GM18951 (cell line): ENCODE results near the gene ZNF484.
A peak's percentile ranks its signal among the peaks of the same experiment; 100 is the strongest.
"Not testable (repeated sequence)": the region's sequence is repeated elsewhere in the genome, so short reads cannot be mapped to it uniquely, and the experiment has no call there.

Source experiments
- POLR2A ChIP-seq: IDR thresholded peaks from 4 replicates; pipeline ENCODE4 v1.6.1; 2011; ENCODE audit warnings: mild to moderate bottlenecking; ENCODE audit not compliant: insufficient read length, insufficient read depth; ENCODE audit errors: extremely low read depth
- in situ Hi-C: fragments of 300-500 bp; cut with MboI; formaldehyde crosslinking; loops from one replicate; pipeline ENCODE4 v1.12.0; 2022; ENCODE audit warnings: low sequenced_read_pairs, mixed read lengths, inconsistent platforms; ENCODE audit not compliant: unreplicated experiment

ZNF484 gene

DNA sequence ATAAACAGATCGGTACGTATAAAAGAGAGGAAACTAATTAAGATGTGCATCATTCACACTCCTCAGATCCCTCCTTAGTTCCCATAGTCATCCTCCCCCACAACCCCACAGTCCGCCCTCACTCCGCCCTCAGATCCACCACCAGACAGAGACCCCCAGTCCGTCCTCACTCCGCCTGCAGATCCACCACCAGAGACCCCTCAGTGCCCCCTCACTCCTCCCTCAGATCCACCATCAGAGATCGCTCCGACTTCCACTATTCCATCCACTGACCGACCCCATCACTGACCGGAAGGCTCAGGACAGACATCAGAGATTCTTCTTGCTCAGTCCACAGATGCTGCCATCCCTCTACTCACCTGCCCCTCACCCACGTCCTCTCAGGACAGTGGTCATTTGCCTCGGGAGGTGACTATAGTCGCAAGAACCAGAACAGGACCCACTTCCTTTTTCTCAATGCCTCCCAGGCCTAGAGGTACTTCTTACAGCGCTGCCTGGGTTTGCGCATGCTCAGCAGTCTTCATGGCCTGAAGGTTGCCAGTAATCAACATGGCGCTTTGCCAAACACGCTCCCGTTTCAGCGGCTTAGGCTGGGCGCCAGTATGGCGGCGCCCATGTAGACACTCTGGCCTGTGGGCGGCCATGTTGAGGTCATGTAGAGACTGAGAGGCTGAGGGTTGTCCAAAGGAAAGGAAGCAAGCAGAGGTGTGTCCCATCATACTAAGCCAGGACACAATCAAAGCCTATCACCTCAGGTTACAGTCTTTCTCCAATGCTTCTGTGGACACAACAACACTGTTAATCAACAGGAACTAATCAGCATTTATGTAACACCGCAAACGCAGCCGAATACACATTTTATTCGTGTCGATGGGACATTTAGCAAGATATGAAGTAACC, at the start of gene ZNF484:
ZNF484 (minus strand) TSS at position 508 of the 900 bp plus-strand sequence. CDS start 3,009 bp downstream, outside the sequence.
- in situ Hi-C loops: no loop called here
- peak; percentile 69 for TF ChIP-seq POLR2A

DNA sequence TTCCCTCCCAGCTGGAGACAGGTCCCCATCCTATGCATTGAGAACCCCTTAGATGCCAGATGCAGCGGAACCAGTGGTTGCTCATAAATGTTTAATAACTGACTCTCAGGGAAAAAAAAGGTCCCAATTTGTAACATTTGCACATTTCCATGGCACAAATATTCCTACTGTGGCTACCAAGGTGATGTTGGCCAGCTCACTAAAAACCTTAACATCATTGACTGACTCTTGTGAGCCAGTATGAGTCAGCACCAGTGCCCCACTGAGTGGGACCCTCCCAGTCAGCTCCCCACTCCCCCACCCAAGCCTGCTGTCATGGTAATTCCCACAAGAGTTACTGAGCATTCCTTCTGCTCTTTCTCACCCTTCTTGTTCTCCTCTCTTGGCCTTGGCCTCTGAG, 42.6 kb upstream of the ZNF484 start:
- no peak for TF ChIP-seq POLR2A
- in situ Hi-C loops: no loop called here

DNA sequence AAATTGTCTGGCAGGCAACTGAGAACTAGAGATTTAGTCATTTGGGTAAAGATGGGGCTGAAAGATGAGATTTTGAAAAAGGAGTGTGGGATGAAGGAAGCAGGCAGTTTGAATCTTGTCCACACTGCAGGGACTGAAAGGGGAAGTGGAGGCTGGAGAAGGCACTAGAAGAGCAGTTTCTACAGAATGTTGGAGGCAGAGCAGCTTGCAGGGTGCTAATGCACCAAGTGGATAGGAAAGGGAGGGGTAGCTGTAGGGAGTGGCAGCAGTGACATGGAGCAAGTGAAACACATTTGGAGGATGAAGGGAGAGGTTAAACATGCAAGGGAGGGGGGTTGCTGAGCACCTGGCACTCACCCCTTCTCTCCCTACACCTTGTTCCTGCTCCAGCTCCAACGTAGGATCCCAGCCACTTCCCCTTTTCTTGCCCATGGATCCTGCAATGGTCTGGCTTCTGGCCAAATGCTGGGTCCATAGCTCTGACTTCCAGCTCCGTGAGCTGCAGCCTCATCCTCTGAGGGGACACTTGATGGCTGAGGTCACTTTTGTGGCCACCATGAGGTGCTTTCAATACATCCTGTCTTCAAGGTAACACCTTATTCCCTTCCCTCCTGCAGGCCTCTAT, 39.5 kb upstream of the ZNF484 start:
- TF ChIP-seq POLR2A: no peak
- in situ Hi-C loops: no loop called here

DNA sequence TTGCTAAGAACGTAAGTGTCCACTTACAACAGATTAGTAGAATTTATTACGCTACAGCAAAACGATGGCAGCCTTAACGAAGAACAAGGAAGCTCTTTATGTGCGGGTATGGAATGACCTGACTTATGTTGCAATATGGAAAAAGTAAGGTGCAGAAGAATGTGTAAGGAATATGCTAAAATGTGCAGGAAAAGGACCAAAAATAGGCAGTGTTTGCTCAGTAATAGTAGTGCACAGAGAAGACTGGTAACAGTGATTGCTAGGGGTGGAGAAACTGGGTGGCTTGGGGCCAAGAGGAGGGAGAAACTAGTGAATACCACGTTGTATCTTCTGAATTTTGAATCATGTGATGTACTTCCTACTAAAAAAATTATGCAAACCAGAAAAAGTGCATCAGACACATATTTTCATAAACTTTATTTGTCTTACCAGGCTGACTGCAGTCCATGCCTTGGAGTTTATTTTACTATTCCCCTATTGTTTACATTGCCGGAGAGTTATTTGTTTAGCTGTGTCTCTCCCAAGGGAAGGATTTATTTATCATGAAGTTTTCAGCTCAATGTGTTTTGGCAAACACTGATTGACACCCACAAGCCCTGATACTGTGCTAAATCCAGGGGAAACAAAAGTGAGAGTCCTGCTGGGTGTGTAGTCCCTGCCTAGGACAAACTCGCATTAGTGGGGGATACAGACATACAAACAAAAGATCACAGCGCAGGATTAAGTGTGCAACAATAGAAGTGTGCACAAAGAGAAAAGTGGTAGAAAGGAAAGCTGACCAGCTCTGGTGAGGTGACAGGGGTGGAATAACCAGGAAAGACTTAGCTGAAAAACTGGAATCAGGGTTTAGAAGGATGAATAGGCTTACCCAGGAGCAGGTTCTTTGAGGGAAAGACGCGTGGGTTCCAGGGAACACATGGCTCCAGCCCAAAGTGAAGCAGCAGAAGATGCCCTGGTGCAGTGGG, 34.0 kb upstream of the ZNF484 start:
- in situ Hi-C loops: no loop called here
- no peak for TF ChIP-seq POLR2A

DNA sequence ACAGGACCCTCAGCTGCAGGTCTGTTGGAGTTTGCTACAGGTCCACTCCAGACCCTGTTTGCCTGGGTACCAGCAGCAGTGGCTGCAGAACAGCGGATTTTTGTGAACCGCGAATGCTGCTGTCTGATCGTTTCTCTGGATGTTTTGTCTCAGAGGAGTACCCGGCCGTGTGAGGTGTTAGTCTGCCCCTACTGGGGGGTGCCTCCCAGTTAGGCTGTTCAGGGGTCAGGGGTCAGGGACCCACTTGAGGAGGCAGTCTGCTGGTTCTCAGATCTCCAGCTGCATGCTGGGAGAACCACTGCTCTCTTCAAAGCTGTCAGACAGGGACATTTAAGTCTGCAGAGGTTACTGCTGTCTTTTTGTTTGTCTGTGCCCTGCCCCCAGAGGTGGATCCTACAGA, 27.3 kb upstream of the ZNF484 start:
- in situ Hi-C loops: not testable (repeated sequence)

DNA sequence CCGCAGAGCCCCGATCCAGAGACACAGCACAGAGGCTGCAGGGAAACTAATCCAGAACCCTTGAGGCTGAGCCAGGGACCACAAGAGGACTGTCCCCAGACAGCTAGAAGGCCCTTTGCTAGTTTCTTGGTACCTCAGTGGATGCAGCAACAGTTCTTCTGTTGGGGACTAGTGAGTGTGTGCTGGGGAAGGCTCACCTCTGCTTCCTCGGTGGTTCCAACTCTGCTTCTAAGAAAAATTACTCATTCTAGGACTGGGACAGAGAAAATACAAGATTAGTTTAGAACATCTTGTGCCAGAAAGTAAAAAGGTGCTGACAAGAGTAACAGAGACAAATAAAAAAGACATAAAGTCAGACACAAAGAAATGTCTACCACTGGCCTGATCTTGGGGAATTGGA, 19.5 kb upstream of the ZNF484 start:
- in situ Hi-C loops: no loop called here
- TF ChIP-seq POLR2A: no peak

DNA sequence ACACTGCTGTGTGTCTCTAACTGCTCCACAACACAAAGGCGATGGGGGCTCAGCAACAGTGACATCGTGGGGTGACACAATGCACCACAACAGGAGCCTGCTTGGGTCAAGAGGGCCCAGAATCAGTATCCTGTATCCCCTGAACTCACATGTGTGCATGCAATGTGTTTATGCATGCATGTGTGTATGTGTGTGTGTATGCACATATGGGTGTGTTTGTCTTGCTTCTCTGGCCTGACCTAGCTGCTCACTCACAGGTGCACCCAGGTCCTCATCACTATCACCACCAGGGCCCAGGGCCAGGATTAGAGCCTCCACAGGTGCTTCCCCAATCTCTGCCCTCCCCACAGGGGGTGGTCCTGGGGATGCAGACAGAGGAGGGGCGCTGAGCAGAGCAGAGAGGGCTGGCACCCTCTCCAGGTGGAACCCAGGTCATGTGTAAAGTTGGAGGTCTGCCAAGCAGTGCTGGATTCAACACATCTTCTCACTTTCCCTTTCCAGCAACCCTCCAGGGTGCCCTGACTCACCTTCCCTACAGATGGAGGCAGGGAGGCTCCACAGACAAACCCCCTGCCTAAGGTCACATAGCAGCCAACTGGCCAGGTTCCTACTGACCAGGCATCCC, 18.1 kb upstream of the ZNF484 start:
- in situ Hi-C loops: no loop called here
- TF ChIP-seq POLR2A: no peak

DNA sequence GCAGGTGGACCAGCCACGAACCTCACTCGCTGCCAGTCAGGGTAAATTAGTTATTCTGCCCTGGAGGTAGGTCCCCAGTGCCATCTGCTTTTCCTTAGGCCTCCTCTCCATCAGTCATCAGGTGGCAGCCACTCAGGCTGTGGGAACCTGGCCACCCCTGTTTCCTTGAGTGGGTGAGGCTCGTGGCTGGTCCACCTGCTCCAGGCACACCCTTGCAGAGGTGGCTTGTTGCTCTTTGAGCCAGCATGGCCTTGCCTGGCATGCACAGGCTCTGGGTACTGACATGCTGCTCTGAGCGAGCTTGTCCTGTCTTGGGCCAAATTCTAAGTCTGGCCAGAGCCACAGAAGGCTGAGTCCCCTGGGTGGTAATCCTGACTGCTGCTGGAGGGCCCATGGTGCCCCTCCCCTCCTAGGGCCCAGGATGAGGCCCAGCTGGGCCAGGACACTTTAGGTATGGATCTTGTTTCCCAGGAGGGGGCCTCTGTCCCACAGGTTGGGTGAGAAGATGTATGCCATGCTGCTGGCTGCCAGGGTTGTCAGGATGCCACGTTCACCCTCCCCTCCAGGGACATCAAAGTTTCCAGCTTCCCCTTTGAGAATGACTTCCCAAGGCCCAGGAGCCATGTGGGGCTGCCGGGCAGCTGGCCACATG, 17.0 kb upstream of the ZNF484 start:
- in situ Hi-C loops: no loop called here
- TF ChIP-seq POLR2A: no peak

DNA sequence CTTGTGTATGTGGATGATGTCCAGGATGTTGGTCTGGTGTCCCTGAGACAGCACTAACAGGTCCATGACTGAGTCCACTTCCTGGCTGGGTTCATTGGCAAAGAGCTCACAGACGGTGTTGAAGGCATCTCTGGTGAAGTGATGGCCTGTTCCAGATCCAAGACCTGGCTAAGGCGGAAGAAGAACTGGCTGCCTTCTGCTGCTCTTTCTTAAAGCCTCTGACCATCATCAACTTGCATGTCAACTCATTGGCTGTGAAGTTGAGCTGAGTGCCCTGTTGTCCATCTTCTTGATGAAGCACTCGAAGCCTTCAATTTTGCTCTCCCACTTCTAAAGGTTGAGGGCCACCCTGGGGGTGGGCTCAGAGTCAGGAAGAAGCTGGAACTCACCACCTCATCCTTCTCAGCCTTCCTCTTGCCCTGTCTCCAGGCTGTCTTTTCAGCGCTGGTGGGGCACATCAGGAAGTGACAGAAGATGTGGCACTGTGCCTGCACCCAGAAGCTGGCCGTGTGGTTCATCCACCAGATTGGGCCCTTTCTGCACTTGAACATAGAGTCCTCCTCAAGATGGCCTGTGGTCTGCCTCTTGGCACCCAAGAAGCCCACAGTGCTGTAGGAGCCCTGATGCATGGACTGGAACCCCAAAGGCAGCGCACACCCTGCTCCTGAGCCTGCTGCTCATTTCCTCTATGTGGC, 16.2 kb upstream of the ZNF484 start:
- in situ Hi-C loops: not testable (repeated sequence)

DNA sequence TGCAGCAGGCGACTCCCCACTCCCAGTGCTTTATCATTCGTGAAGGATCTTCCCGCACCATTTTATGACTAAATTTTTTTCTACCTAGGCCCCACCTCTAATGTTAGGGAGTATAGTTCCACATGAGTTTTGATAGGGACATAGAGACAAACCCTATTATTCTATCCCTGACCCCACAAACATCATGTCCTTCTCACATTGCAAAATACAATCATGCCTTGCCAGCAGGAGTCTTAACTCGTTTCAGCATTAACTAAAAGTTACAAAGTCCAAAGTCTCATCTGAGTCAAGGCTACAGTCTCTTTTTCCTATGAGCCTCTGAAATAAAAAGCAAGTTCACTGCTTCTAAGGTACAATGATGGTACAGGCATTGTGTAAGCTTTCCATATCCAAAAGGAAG, 14.4 kb upstream of the ZNF484 start:
- in situ Hi-C loops: not testable (repeated sequence)

DNA sequence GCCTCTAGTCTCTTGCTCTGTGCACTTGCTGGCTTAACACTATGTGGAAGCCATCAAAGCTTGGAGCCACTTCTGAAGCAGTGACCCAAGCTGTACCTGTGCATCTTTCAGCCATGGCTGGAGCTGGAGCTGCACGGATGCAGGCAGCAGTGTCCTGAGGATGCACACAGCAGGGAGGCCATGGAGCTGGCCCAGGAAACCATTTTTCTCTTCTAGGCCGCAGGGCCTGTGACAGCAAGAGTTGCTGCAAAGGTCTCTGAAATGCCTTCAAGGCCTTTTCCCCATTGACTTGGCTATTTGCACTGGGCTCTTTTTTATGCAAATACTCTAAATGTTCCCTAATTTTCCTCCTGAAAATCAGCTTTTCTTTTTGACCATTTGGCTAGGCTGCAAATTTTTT, 12.9 kb upstream of the ZNF484 start:
- in situ Hi-C loops: no loop called here
- TF ChIP-seq POLR2A: no peak

DNA sequence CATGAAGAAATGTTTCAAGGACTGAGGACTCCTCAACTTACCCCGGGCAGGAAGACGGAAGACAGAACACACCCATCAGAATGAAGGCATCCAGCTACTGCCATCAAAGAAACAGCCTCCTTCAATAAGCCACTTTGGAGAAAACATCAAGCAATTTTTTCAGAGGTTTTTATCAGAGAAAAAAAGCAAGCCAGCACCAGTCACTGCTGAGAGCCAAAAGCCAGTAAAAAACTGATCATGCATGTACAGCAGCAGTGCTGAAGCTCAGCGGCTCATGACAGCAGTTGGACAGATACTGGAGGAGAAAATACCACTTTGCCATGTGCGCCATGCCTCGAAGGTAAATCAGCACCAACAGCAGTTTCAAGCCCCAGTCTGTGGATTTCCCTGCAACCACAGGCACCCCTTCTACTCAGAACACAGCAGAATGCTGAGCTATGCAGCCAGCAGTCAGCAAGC, 10.1 kb upstream of the ZNF484 start:
- in situ Hi-C loops: no loop called here
- TF ChIP-seq POLR2A: no peak

DNA sequence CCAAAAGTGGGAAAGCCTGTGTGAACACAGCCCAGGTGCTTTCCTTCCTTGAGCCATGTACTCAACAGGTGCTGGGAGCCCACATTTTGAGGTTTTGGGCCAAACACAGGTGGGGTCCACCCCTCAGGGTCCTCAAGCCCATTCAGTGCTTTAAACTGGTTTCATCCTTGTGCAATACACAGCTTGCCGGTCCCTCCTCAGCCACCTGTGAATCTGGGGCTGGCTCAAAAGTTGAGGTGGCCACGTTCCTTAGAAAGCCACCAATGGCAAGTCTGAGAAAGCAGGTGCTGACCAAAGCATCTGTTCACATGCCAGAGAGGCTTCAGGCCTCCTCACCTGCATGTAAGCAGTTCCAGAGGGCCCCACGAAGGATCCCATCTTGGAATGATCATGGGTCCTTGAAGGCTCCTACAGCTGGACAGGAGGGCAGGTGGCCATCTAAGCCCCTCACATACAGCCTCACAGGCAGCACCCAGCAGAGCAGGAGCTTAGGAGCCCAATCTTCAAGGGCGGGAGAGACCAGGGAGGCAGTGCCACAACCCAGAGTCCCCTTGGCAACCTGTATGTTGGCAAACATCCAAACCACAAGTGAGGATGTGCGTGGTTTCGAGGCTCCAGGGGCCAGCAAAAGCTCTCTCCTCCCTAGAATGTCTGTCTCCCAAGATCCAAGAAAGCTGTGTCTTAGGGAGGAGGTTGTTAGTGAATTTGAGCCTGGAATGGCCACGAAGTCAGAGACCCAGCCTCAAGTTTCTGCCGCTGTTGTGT, 9.2 kb upstream of the ZNF484 start:
- in situ Hi-C loops: not testable (repeated sequence)

DNA sequence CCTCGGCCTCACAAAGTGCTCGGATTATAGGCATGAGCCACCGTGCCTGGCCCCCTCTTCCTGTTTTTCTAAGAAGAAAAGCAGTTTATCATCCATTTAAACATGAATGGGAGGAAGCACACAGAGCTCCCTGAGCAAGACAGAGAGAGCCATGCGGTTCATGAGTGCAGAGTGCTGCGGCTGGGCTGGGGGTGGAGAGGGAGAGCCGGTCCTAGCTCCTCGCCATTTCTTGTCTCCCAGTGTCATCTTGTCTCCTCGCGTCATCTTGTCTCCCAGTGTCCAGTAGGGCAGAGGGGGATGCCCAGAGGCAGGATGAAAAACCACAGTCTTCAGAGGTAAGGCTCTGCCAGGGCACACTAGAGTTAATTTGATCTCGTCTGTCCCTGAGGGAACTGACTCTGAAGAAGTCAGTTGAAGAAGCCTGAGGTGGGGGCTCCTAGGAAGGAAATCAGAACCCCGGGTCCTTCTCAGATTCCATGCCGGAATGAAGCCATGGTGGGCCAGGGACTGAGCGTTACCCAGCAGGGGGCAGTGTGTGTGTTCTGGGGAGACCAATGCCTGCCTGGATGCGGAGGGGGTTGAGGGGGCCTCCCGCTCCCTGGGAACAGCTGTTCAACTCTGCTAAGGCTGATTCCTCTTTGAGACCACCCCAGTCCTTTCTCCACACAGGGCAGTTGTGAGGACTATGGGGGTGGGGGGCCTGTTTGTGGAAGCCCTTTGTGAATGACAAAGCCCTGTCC, 6.0 kb upstream of the ZNF484 start:
- in situ Hi-C loops: not testable (repeated sequence)
